ENCODE results near the gene CFAP90.
A peak's percentile ranks its signal among the peaks of the same experiment; 100 is the strongest.

CFAP90 gene

GRCh38 chr5:7850395-7851239 lies at the start of gene CFAP90:
TSS of gene CFAP90 (minus strand) at chr5:7851133. CDS start at chr5:7851021, 112 bp downstream.
- Histone ChIP-seq H3K9me3 (ENCODE audit: insufficient read depth, low read length) (no peaks in the 10 kb centered on the region), H3K4me2 (ENCODE audit: low read length) (no peak within 1 kb of the TSS), H3K36me3 (replicated peaks; ENCODE audit: low read depth, low read length) (no peaks in the 10 kb centered on the region), H3K4me1 (ENCODE audit: low read length) (no peaks in the 10 kb centered on the region), H3K27ac (ENCODE audit: low read length) (no peak within 1 kb of the TSS), H3K9ac (ENCODE audit: low read length) (no peak within 1 kb of the TSS), H2AFZ (ENCODE audit: low read depth, low read length) (no peak within 1 kb of the TSS), H3K79me2 (ENCODE audit: low read length) (no peaks in the 10 kb centered on the region), H3K4me3 (ENCODE audit: low read length) (no peak within 1 kb of the TSS), H3K27me3 (ENCODE audit: low read depth, low read length) (no peaks in the 10 kb centered on the region), H4K20me1 (ENCODE audit: insufficient read depth, low read length) (no peaks in the 10 kb centered on the region)
- no peak for TF ChIP-seq CTCF (IDR thresholded peaks at IDR 0.05; ENCODE audit: low read depth, low read length)
- no peak for TF ChIP-seq EZH2phosphoT487 (IDR thresholded peaks at IDR 0.05; ENCODE audit: low read depth)

GRCh38 chr5:7897014-7897600 lies 46.2 kb upstream of the CFAP90 start:
- Histone ChIP-seq H3K36me3 (replicated peaks; ENCODE audit: low read depth, low read length) (peaks cover 73% of the 10 kb centered on the region), H3K79me2 (ENCODE audit: low read length) (no peaks in the 10 kb centered on the region), H3K9me3 (ENCODE audit: insufficient read depth, low read length) (no peaks in the 10 kb centered on the region), H3K4me2 (ENCODE audit: low read length) (no peak overlapping the region), H2AFZ (ENCODE audit: low read depth, low read length) (no peak overlapping the region), H4K20me1 (ENCODE audit: insufficient read depth, low read length) (no peaks in the 10 kb centered on the region), H3K27me3 (ENCODE audit: low read depth, low read length) (no peaks in the 10 kb centered on the region), H3K4me3 (ENCODE audit: low read length) (no peak overlapping the region), H3K9ac (ENCODE audit: low read length) (no peak overlapping the region), H3K27ac (ENCODE audit: low read length) (no peak overlapping the region), H3K4me1 (ENCODE audit: low read length) (peaks cover 27% of the 10 kb centered on the region)
- TF ChIP-seq EZH2phosphoT487 (IDR thresholded peaks at IDR 0.05; ENCODE audit: low read depth) (no peak), CTCF (IDR thresholded peaks at IDR 0.05; ENCODE audit: low read depth, low read length) (peak; percentile 16; the same call in 1 of the 2 replicates)

- Histone ChIP-seq H3K4me2 (ENCODE audit: low read length) (peak overlapping the region; percentile 77), H3K36me3 (replicated peaks; ENCODE audit: low read depth, low read length) (peaks cover 77% of the 10 kb centered on the region)
Measured at GRCh38 chr5:7894860-7895259, 43.9 kb upstream of the CFAP90 start.

More at GRCh38 chr5:7894860-7895259, 43.9 kb upstream of the CFAP90 start:
- TF ChIP-seq EZH2phosphoT487 (IDR thresholded peaks at IDR 0.05; ENCODE audit: low read depth) = no peak
- TF ChIP-seq CTCF (IDR thresholded peaks at IDR 0.05; ENCODE audit: low read depth, low read length) = no peak
- Histone ChIP-seq H3K27me3 (ENCODE audit: low read depth, low read length) (no peaks in the 10 kb centered on the region), H3K4me1 (ENCODE audit: low read length) (peaks cover 27% of the 10 kb centered on the region), H2AFZ (ENCODE audit: low read depth, low read length) (no peak overlapping the region), H3K79me2 (ENCODE audit: low read length) (no peaks in the 10 kb centered on the region), H3K9ac (ENCODE audit: low read length) (peak overlapping the region; percentile 31; the same call in 1 of the 2 replicates), H3K4me3 (ENCODE audit: low read length) (peak overlapping the region; percentile 50), H3K27ac (ENCODE audit: low read length) (peak overlapping the region; percentile 86), H3K9me3 (ENCODE audit: insufficient read depth, low read length) (no peaks in the 10 kb centered on the region), H4K20me1 (ENCODE audit: insufficient read depth, low read length) (no peaks in the 10 kb centered on the region)

Measured in OCI-LY3 (cell line).